Measurements from ENCODE around the gene DNMBP. TPM values are rescaled to one million over a fixed set of nuclear protein-coding genes. Genes with fewer than 3 reads are reported as not detected.

DNMBP gene
- total and polyA plus RNA-seq, 2 experiments from 2014 or later = 13.6 to 22.9 TPM

- no peak overlapping the region for H3K4me3 ChIP-seq
- no peak for DNase-seq (ENCODE audit: low read depth in 1 of 2, low spot score in 1 of 2)
- no peaks in the 10 kb centered on the region for H3K4me1 ChIP-seq (ENCODE audit: low read depth)
- no peak overlapping the region for H3K27ac ChIP-seq
- H3K9me3 ChIP-seq (ENCODE audit: low read depth) = no peaks in the 10 kb centered on the region
- peaks cover 71% of the 10 kb centered on the region for H3K36me3 ChIP-seq
- H3K27me3 ChIP-seq = no peaks in the 10 kb centered on the region
- TF ChIP-seq, protein P1, sequence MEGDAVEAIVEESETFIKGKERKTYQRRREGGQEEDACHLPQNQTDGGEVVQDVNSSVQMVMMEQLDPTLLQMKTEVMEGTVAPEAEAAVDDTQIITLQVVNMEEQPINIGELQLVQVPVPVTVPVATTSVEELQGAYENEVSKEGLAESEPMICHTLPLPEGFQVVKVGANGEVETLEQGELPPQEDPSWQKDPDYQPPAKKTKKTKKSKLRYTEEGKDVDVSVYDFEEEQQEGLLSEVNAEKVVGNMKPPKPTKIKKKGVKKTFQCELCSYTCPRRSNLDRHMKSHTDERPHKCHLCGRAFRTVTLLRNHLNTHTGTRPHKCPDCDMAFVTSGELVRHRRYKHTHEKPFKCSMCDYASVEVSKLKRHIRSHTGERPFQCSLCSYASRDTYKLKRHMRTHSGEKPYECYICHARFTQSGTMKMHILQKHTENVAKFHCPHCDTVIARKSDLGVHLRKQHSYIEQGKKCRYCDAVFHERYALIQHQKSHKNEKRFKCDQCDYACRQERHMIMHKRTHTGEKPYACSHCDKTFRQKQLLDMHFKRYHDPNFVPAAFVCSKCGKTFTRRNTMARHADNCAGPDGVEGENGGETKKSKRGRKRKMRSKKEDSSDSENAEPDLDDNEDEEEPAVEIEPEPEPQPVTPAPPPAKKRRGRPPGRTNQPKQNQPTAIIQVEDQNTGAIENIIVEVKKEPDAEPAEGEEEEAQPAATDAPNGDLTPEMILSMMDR (IDR thresholded peaks at IDR 0.05; ENCODE audit: low read depth, low read length) = no peak
Observed at GRCh38 chr10:99894613-99895012, 115.1 kb downstream of the DNMBP start.

DNA sequence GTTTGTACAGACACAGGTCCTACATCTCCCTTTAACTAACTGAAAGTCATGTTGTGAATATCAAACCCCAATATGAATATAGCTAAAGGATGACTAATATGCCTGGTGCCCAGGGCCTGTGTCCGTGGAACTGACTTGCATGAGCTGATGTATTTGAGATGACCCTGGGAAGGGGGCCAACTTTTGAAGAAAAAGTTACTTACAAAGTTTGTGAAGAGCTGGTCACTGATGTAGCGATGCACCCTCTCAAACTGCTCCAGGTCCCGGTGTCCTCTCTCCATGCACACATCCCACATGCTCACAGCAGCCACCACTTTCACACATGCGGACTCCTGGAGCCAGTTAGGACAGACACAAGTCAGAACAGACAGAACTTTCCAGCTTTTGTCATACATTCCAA is 121.1 kb downstream of the DNMBP start:
- Histone ChIP-seq H3K27me3 (no peaks in the 10 kb centered on the region), H3K4me3 (no peak overlapping the region), H3K4me1 (ENCODE audit: low read depth) (peaks cover 12% of the 10 kb centered on the region), H3K36me3 (peaks cover 53% of the 10 kb centered on the region), H3K27ac (no peak overlapping the region), H3K9me3 (ENCODE audit: low read depth) (no peaks in the 10 kb centered on the region)
- TF ChIP-seq, protein P1 (IDR thresholded peaks at IDR 0.05; ENCODE audit: low read depth, low read length) = no peak
- peak in 1 of 2 donors; percentile 51 for DNase-seq (ENCODE audit: low read depth in 1 of 2, low spot score in 1 of 2)

GRCh38 chr10:99883523-99883922 is 126.2 kb downstream of the DNMBP start:
- peak overlapping the region; percentile 88 for H3K27ac ChIP-seq
- peak; percentile 17 to 65 for DNase-seq (ENCODE audit: low read depth in 1 of 2, low spot score in 1 of 2)
- no peak overlapping the region for H3K4me3 ChIP-seq
- peaks cover 65% of the 10 kb centered on the region for H3K36me3 ChIP-seq
- H3K27me3 ChIP-seq = no peaks in the 10 kb centered on the region
- peaks cover 19% of the 10 kb centered on the region for H3K4me1 ChIP-seq (ENCODE audit: low read depth)
- TF ChIP-seq, protein P1 (IDR thresholded peaks at IDR 0.05; ENCODE audit: low read depth, low read length) = no peak
- H3K9me3 ChIP-seq (ENCODE audit: low read depth) = no peaks in the 10 kb centered on the region

DNA sequence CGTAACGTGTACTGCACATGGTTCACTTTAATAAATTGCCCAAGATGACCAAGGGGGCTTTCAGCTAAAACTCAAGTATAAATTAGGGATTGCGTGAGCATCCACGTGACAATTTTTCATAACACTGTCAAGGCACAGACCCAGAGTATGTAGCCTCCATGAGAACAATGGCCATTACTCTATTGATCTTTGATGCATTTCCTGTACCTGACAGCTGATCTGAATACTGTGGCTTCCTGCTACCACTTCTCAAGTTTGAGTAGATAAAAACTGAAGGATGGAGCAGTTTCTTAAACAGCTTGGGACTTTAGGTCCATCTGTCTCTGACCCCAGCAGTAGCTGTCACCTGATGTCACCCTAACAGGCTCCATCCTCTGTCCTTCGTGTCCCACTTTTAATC is 128.4 kb downstream of the DNMBP start:
- Histone ChIP-seq H3K27ac (peak overlapping the region; percentile 9), H3K4me3 (no peak overlapping the region), H3K9me3 (ENCODE audit: low read depth) (no peaks in the 10 kb centered on the region), H3K27me3 (no peaks in the 10 kb centered on the region), H3K36me3 (peaks cover 70% of the 10 kb centered on the region), H3K4me1 (ENCODE audit: low read depth) (peaks cover 19% of the 10 kb centered on the region)
- TF ChIP-seq, protein P1 (IDR thresholded peaks at IDR 0.05; ENCODE audit: low read depth, low read length) = no peak
- no peak for DNase-seq (ENCODE audit: low read depth in 1 of 2, low spot score in 1 of 2)

GRCh38 chr10:99880080-99880835 is 129.5 kb downstream of the DNMBP start:
- TF ChIP-seq, protein P1 (IDR thresholded peaks at IDR 0.05; ENCODE audit: low read depth, low read length) = no peak
- Histone ChIP-seq H3K36me3 (peaks cover 71% of the 10 kb centered on the region), H3K4me1 (ENCODE audit: low read depth) (peaks cover 19% of the 10 kb centered on the region), H3K4me3 (no peak overlapping the region), H3K27ac (no peak overlapping the region), H3K27me3 (no peaks in the 10 kb centered on the region), H3K9me3 (ENCODE audit: low read depth) (no peaks in the 10 kb centered on the region)
- DNase-seq (ENCODE audit: low read depth in 1 of 2, low spot score in 1 of 2) = peak in 1 of 2 donors; percentile 6

Measured in cardiac muscle cell (in vitro differentiated cells and primary cell).